ENCODE measurements around the gene STYK1. TPM values are rescaled to one million over a fixed set of nuclear protein-coding genes. Genes with fewer than 3 reads are reported as not detected.

The STYK1 gene
- total RNA-seq, 4 donors from 2014 or later = 0.50 to 1.2 TPM; not detected in 2

GRCh38 chr12:10716704-10717315, 43.0 kb upstream of the STYK1 start:
- peaks cover 24 to 67% (median 38%) of the 10 kb centered on the region in 4 donors for H3K36me3 ChIP-seq
- TF ChIP-seq CTCF (IDR thresholded peaks at IDR 0.05) (peak in 1 of 3 experiments; percentile 5), POLR2AphosphoS5 (IDR thresholded peaks at IDR 0.05) (peak; percentile 73 to 85), EP300 (IDR thresholded peaks at IDR 0.05) (no peak), POLR2A (IDR thresholded peaks at IDR 0.05; ENCODE audit: low read depth) (no peak)

GRCh38 chr12:10716277-10716676, 42.4 kb upstream of the STYK1 start:
- Histone ChIP-seq H3K27me3 (no peaks in the 10 kb centered on the region), H3K4me1 (peaks cover 47 to 56% (median 55%) of the 10 kb centered on the region in 4 donors), H3K9me3 (no peaks in the 10 kb centered on the region), H3K27ac (replicated peaks in 1 of 4) (peak overlapping the region; percentile 71 to 98 (median 98)), H3K4me3 (peak overlapping the region; percentile 3 to 13 (median 11)), H3K36me3 (peaks cover 30 to 72% (median 42%) of the 10 kb centered on the region in 4 donors)
- intact Hi-C loops (cut with DNase I) = loop anchor here (10.0 kb wide), 1 partner anchor 351 kb away; no protein-coding TSS in a partner anchor
- 41% methylated on average over 4 of the region's 4 CpGs for WGBS
- no peak for TF ChIP-seq CTCF (IDR thresholded peaks at IDR 0.05)
- TF ChIP-seq POLR2A (IDR thresholded peaks at IDR 0.05; ENCODE audit: low read depth) = no peak
- TF ChIP-seq POLR2AphosphoS5 (IDR thresholded peaks at IDR 0.05) = no peak
- TF ChIP-seq EP300 (IDR thresholded peaks at IDR 0.05) = no peak
- no peak for DNase-seq (ENCODE audit: extremely low spot score)

More at GRCh38 chr12:10716704-10717315, 43.0 kb upstream of the STYK1 start:
- Histone ChIP-seq H3K4me1 (peaks cover 47 to 59% (median 57%) of the 10 kb centered on the region in 4 donors), H3K27ac (replicated peaks in 1 of 4) (peak overlapping the region; percentile 71 to 98 (median 98)), H3K9me3 (no peaks in the 10 kb centered on the region), H3K4me3 (peak overlapping the region; percentile 3 to 13 (median 11)), H3K27me3 (no peaks in the 10 kb centered on the region)
- DNase-seq (ENCODE audit: extremely low spot score) = peak; percentile 94
- intact Hi-C loops (cut with DNase I) = loop anchor here (10.0 kb wide), 1 partner anchor 352 kb away; no protein-coding TSS in a partner anchor
- 10% methylated on average over 6 of the region's 6 CpGs for WGBS

GRCh38 chr12:10715491-10715890, 41.6 kb upstream of the STYK1 start:
- Histone ChIP-seq H3K4me1 (peaks cover 46 to 48% (median 48%) of the 10 kb centered on the region in 4 donors), H3K4me3 (no peak overlapping the region), H3K27ac (replicated peaks in 1 of 4) (peak overlapping the region in 2 of 4 donors; percentile 98), H3K27me3 (no peaks in the 10 kb centered on the region), H3K9me3 (no peaks in the 10 kb centered on the region), H3K36me3 (peaks cover 33 to 80% (median 46%) of the 10 kb centered on the region in 4 donors)
- no peak for TF ChIP-seq EP300 (IDR thresholded peaks at IDR 0.05)
- TF ChIP-seq POLR2AphosphoS5 (IDR thresholded peaks at IDR 0.05) = no peak
- TF ChIP-seq POLR2A (IDR thresholded peaks at IDR 0.05; ENCODE audit: low read depth) = no peak
- no peak for TF ChIP-seq CTCF (IDR thresholded peaks at IDR 0.05)
- WGBS = 85% methylated on average over 6 of the region's 6 CpGs
- DNase-seq (ENCODE audit: extremely low spot score) = no peak
- intact Hi-C loops (cut with DNase I) = loop anchor here (10.0 kb wide), 1 partner anchor 351 kb away; no protein-coding TSS in a partner anchor

GRCh38 chr12:10709808-10710207, 36.0 kb upstream of the STYK1 start:
- peaks cover 19 to 39% (median 29%) of the 10 kb centered on the region in 4 donors for H3K4me1 ChIP-seq
- H3K36me3 ChIP-seq = peaks cover 39 to 100% (median 80%) of the 10 kb centered on the region in 4 donors
- TF ChIP-seq CTCF (IDR thresholded peaks at IDR 0.05) = no peak
- H3K4me3 ChIP-seq = no peak overlapping the region
- no peaks in the 10 kb centered on the region for H3K27me3 ChIP-seq
- no peak overlapping the region for H3K27ac ChIP-seq (replicated peaks in 1 of 4)
- DNase-seq (ENCODE audit: extremely low spot score) = no peak
- no peaks in the 10 kb centered on the region for H3K9me3 ChIP-seq
- WGBS = 93% methylated on average over 16 of the region's 16 CpGs
- intact Hi-C loops (cut with DNase I) = loop anchor here (10.0 kb wide), 1 partner anchor 345 kb away; no protein-coding TSS in a partner anchor

All from esophagus muscularis mucosa (tissue), 4 donors.